GM18873 (cell line): ENCODE data around the gene PRICKLE2.

Experiments
- ATAC-seq: cut with Tn5 transposase; IDR thresholded peaks from one replicate; pipeline ENCODE4 v1.9.1; 2021; ENCODE audit warnings: mild to moderate bottlenecking, moderate library complexity, moderate number of reproducible peaks; ENCODE audit not compliant: unreplicated experiment, low FRiP score

The PRICKLE2 gene

DNA sequence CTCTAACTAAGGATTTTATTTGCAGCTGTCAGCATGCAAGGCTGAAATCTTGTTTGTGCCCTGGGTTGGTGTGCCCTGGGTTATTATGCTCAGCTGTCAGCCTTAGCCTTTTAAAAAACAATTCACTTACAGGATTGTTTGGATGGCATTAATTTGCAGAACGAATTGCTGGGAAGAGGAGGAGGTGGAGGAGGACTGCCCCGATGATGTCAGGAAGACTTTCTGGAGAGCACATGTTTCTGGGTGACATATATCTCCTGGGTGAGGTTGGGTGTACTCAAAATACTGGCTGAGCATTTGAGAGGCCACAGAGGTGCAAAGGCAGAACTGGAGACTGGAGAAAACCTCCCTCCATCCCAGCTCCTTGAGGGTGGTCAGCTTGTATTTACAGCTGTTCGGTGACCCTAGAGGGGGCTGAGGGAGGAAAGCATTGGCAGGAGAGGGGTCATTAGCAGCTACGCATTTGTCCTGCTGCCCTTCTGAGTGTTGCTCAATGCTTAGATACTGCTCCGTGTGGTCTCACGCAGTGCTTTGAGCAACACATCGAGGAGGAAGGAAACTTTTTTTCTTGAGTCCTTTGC is 142.2 kb downstream of the PRICKLE2 start:
- no peak for ATAC-seq

DNA sequence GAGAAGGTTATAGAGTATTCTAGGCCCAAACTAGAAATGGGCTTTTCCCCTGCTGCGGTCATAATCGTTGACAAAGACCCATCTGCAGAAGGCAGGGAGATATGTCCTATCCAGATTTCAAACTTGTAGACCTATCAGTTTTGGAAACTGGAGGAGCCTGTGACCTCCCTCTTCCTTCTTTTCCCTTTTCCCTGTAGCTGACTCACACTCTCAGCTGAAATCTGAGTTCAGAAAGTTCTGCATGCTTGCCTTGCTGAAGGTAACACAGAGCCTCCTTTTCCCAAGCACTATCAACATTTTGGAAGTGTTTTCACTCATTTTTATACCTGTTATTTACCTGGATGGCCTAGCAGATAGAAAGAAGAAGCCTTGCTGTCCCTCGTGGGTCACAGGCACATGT is 142.9 kb downstream of the PRICKLE2 start:
- no peak for ATAC-seq

DNA sequence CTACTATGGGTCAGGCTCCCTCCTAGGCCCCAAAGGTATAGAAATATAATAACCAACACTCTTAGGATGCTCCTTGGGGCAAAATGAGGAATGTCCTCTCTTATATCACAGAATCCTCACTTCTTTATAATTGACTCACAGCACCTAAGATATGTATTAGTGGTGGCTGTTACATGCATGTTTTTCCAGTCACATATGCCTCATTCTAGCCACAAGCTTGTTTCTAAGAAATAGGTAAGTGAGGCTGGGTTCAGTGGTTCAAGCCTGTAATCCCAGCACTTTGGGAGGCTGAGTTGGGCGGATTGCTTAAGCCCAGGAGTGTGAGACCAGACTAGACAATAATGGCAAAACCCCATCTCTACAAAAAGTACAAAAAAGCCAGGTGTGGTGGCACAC is 144.0 kb downstream of the PRICKLE2 start:
- no peak for ATAC-seq

DNA sequence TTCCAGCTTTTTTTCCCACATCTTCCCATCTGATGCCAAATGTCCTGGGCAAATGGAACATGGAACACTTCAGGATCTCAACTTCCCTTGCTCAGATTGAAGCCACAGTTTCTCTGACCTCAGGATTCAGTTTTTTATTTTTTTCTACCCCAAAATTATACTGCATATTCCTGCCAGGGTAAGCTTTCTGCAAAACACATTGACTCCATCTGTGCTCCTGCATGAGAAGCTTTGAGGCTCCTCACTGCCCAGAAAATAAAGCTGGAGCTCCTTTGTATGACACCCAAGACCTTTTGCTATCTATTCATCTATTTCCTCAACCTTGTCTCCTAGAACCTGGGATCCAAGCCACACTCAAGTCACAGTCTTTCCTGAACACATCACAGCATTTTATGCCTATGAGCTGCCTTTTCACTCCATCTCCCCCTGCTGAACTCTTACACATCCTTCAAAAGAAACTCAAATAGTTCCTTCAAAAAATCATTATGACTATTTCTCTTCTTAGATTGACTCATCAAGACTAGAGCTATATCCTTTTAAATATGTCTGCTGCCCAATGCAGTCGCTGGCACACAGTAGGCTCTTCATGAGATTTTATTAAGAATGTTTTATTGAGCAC is 144.5 kb downstream of the PRICKLE2 start:
- ATAC-seq, result no peak

DNA sequence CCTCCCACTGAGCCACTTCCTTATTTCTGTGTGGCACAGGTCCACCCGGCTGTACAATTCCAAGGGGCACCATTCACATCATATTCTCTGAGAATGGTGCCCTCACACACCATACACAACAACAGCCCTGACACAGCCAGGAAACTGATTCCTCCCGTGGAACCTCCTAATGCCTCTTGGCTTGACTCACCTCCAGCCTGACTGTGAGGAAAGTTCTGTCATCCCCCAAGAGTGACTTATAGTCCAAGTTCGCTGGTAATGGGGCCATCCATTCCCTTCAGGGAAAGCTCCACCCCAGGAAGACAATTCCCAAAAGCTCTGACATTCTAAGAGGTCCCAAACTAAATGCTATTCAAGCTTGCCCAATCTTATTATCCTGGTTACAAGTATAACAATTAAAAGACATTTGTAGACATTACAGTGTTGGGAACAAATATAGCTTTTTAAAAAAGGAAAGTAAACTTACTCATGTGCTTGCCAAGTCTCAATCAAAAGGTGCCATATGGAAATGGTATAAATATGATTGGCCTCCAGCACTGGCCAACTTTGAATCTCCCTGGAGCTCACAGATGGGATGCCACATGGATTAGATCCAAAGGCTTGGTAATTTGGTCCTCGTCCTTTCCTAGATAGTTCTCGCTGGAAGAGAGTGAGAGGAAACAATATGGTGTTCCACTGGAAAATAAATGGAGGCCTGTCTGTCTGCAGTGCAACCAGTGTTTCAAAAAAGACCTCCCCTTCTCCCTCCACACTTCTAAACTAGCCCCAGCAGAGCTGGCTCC is 145.7 kb downstream of the PRICKLE2 start:
- no peak for ATAC-seq

DNA sequence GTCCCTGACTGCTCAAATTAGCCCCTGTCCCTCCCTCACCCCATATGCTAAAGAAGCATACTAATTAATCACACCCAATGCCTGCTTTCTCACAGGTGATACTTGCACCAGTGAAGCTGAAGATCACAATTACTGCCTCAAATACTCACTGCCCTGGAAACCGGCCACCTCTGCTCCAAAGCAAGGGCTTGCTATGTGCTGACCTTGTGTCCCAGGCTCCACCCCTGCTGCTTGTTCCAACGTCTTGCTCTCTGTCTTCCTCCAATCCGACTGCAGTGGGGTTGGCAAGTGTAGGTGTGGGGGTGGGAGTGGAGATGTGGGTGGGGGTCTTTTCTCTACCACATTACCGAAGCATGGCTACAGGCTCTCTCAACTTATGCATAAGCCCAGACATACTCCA is 146.3 kb downstream of the PRICKLE2 start:
- ATAC-seq, result no peak

DNA sequence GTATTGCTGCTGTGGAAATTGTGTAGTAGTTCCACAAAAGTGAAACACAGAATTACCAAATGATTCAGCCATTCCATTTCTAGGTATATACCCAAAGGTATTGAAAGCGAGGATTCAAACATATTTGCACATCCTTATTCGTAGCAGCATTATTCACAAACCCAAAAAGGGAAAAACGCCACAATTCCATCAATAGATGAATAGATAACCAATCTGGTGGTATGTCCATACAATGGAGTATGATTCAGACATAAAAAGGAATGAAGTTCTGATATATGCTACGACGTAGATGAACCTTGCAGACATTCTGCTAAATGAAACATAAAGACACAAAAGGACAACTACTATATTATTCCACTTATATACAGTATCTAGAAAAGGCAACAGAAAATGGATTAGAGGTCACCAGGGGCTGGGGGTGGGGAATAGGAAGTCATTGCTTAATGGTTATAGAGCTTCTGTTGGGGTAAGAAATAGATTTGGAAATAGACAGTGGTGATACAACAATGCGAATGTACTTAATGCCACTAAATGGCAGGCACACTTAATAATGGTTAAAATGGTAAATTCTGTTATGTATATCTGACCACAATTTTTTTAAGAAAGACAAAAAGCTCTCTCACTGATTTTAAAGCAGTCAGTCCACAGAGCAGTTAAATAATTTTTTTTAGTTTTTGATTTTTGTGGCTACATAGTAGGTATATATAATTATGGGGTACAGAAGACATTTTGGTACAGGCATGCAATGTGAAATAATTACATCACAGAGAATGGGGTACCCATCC is 150.2 kb downstream of the PRICKLE2 start:
- ATAC-seq, result no peak

DNA sequence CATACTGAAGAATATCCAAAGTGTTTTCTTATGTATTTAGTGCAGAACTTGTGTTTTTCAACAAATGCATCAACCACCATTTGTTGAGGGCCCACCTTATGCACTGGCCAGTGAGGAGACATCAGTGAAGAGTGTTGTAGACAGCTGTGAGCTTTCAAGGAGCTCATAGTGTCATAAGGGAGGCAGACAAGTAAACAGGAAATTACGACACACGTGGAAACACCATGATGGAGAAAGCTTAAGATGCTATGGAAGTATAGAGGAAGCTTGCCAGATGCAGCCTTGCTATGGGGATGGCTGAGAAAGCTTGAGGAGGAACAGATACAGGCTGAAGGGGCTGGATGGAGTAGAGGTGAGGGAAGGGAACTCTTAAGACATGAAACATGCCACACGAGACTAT is 151.2 kb downstream of the PRICKLE2 start:
- ATAC-seq, result no peak

DNA sequence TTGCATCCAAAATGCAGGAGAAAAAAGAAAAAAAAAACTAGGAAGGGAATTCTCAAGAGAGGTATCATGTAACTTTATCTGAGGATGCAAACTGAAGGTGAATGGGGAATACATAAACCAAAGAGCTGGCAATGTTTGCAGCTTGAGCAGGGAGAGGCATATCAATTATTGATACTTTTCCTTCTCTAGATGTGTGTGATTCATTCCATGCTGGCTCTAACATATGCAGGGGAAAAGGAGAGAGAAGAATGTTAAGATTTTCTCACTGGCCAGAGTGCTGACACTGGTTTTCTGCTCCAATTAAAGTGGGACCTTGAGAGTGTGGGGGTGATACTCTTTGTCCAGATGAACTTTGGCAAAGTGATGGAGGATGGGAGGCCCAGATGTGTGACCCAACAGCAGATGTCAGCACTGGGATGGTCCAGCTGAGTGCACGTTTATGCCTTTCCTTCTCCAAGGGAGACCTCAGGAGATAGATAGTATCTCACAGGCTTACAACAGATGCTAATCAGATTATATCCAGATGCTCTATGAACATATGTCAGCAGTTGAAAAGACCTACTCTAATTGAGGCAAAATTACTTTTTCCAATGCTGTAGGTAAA is 152.0 kb downstream of the PRICKLE2 start:
- no peak for ATAC-seq

DNA sequence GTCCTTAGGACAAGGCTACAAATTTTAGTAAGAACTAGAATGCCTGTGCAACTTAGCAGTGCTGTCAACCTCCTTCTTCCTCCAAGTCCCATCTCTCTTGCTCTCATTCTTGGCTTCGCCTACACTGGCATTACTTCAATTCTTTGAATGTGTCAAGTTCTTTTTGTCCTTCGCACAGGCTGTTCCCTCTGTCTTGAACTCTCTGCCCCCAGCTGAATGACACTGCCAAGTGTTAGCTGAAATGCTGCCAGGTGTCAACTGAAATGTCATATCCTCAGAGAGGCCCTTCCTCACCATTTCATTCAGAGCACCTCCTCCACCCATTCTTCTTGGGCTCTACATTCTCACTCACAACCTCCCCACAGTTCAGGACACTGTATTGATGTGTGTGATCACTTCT is 153.1 kb downstream of the PRICKLE2 start:
- no peak for ATAC-seq

DNA sequence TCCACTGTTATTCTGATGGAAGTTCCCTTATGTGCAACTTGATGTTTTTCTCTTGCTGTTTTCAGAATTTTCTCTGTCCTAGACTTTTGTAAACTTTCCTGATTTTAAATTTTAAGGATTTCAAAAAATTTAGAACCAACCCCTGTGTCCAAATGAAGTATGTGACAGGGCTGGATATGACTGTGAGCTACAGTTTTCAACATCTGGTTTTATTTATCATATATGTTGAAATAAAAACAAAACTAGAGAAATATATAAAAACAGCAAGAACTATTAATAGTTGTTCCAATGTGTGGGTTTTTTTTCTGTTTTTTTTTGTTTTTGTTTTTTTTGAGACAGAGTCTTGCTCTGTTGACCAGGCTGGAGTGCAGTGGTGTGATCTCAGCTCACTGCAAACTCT is 154.6 kb downstream of the PRICKLE2 start:
- no peak for ATAC-seq

DNA sequence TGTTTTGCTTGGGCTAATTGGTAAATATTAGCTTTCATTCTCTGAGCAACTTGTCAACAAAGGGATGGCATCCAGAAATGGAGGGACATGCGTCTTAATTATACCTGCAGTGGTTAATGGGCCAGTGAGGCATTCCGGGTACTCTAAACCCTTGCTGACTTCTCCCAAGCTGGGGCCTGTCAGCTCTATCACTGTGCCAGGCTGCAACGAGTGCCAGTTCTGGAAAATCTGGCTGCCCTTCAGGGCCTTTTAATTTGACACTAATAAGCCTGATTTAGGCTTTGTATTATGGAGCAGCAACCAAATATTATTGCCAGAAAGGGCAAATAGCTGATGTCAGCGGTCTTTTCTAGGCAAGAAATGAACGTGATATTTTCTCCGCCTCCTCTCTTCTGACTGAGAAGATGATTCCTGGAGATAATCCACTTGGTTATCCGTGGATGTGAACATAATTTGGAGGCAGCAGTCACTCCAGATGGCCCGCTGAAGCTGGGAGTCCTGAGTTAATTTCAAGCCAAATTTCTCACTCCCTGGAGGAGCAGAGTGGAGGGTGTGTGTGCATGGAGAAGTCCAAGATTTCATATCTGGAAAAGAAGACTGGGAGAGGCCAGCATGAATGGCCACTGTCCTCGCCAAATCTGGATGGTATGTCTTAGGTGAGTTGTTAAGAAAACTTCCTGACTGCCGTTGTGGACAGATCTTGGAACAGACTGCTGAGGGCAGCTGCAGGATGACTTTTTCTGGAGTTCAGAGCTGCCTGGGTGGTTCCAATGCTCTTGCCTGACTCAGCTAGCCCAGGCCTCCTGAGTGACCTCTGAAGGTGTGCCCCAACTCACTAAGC is 157.5 kb downstream of the PRICKLE2 start:
- ATAC-seq, result no peak

DNA sequence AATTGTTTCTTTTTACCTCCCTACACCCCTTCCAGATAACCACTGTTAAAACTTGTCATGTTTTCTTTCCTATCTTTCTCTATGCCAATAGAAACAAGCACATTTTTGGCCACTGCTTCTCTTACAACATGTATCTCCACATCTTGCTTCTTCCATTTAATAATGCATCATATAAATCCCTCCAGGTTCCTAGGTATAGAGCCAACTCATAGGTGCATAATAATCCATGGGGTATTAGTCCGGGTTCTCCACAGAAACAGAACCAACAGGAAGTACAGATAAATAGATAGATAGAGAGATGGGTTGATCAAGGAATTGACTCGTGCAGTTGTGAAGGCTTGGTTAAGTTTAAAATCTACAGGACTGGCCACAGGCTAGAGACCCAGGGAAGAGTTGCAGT is 160.5 kb downstream of the PRICKLE2 start:
- no peak for ATAC-seq

DNA sequence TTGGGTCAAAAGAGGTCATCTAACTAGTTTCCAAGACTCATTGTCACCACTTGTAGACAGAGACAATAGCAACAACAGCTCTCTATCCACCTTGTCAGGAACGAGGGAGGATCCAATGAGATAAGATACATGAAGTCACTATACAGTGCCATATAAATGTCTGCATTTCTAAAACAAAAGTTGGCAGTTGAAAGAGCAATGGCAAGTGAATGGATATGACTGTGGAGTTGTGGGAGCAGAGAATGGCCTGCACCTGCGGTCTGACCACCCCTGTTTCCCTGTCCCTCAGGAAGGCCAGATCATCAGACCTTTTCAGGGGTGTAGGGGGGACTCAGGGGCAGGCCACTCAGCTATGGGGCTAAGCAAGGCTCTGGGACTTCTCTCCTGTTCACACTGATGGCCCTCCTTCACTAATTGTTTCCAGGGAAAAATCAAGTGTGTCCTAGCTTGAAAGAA is 161.3 kb downstream of the PRICKLE2 start:
- ATAC-seq, result no peak

DNA sequence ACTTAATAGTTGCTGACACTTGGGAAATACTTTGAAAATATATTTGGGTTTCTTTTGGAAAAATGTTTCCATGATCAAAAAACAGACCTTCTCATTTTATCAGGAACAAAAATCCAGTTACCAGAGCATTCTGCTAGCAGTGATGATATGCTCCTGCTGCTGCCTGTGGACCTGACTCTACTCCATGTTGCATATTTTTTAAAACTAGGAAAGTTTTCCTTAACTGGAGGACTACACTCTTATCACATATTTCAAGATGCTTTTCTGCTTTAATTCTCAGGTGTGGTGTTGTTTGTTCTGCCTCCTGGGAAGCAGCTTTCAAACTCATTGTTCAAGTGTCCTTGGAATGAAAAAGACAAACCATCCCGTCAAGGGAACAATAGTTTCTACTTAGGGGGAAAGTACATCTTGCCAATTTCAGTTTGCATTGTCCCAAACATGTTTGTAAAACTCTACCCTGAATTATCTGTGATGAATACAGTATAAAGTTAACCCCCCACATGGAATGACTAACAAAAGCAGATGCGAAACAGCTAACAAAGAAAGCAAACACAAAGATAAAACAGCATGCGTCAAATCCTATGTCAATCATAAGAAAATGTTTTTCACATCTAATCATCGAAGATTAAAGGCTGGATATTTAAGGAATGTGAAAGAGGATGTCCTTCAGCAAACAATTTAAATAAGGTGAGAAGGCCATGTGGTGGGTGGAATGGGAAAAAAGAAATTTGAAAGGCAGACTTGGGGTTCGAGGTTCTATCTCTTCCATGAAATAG is 161.9 kb downstream of the PRICKLE2 start:
- ATAC-seq, result no peak

DNA sequence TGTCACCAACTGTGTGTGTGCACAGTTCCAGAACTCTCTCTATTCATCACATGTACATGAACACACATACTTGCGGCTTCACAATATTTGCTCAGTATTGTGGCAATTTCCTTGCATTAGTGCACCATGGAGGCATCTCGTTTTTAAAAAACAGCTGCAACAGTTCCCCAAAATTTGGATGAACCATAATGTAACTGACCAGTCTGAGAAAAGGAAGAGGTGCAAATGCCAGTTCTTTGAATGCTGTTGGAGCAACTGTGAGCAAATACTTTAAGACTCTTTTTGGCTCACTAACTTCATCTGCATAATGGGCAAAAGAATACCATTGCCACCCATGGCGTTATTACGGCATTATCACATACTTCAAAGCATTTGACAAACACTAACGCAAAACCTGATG is 163.6 kb downstream of the PRICKLE2 start:
- ATAC-seq, result no peak

DNA sequence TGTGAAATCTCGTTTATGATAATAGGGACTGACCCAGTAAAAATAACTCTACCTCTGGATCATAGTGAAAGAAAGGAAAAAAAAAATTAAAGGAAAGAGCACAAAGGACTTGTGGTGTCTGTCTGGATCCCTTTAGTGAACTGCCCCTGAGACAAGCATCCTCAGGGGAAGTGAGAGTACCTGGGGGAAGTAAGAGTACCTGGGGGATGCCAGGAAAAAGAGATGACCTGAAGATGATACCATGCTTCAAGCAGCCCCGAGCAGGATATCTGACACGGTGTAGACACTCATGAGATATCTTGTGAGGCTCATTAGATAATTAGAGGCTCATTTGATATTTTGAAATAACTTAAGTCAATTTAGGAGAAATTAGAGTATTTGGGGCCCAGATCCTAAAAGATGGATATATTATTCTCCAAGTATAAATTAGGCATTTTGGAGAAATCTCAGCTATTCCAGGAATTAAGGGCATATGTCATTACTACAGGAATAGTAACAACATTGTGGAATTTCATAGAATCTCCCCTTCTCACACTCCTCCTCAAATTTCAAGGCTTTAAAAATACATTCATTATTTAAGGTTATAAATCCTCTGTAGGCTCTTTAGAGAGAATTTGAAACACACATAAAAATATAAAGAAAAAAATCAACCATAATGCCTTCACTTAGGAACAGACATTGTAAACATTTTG is 165.6 kb downstream of the PRICKLE2 start:
- no peak for ATAC-seq

DNA sequence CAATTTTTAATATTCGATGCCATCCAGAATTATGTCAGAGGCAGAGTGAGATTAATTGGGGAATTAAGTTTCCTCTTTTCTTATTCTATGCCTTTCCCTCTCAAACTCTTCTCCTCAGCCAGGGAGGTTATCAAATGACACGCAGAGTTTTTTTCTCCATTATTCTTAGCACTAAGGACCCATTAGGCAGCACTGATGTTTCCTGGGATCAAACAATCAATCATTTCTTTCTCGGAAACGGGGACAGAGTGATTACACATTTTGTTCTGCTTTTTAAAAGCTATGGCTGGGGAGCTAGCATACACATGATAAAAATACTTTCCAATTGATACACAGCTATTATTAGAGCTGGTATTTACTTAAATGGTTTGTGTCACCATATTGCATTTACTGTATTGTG is 166.7 kb downstream of the PRICKLE2 start:
- no peak for ATAC-seq
